ENCODE results near the gene GEN1.

- no peak for TF ChIP-seq CTCF (IDR thresholded peaks at IDR 0.05 in 8 of 11, conservative IDR thresholded peaks at IDR 0.05 in 3 of 11)
- TF ChIP-seq POLR2A (IDR thresholded peaks at IDR 0.05) = no peak
Observed at GRCh38 chr2:17816396-17817245, 62.7 kb downstream of the GEN1 start, which contains the start of gene MSGN1.
